ENCODE measurements around the gene BBOX1.
"Not testable (repeated sequence)": the region's sequence is repeated elsewhere in the genome, so short reads cannot be mapped to it uniquely, and the experiment has no call there.

The BBOX1 gene

DNA sequence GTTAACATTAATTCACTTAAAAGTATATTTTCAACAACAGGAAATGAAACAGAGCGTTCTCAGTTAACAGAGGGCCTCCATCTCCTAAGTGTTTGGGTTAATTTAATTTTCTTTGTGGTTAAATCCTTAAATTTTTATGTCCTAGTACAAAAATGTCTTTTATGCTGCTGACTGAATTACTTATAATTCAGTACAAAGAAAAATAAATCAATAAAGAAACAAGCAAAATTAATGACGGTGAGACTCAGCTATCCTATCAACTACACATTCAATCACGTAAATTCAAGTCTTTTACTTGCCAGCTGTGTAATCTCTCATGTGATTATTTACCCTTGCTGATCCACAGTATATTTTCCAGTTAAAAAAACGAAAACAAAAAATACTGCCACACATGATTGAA, 81.4 kb downstream of the BBOX1 start:
- Histone ChIP-seq H3K27me3 (replicated peaks; ENCODE audit: control insufficient read depth, insufficient read depth, low read length) (no peaks in the 10 kb centered on the region), H3K4me3 (replicated peaks; ENCODE audit: low read depth, low read length) (no peak overlapping the region), H3K36me3 (ENCODE audit: control insufficient read depth, insufficient read depth, low read length) (no peaks in the 10 kb centered on the region)
- TF ChIP-seq, protein P1, sequence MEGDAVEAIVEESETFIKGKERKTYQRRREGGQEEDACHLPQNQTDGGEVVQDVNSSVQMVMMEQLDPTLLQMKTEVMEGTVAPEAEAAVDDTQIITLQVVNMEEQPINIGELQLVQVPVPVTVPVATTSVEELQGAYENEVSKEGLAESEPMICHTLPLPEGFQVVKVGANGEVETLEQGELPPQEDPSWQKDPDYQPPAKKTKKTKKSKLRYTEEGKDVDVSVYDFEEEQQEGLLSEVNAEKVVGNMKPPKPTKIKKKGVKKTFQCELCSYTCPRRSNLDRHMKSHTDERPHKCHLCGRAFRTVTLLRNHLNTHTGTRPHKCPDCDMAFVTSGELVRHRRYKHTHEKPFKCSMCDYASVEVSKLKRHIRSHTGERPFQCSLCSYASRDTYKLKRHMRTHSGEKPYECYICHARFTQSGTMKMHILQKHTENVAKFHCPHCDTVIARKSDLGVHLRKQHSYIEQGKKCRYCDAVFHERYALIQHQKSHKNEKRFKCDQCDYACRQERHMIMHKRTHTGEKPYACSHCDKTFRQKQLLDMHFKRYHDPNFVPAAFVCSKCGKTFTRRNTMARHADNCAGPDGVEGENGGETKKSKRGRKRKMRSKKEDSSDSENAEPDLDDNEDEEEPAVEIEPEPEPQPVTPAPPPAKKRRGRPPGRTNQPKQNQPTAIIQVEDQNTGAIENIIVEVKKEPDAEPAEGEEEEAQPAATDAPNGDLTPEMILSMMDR (IDR thresholded peaks at IDR 0.05; ENCODE audit: insufficient read depth, low read length, poor library complexity, severe bottlenecking): no peak
- no peak for DNase-seq (ENCODE audit: extremely low read depth, insufficient read length)

DNA sequence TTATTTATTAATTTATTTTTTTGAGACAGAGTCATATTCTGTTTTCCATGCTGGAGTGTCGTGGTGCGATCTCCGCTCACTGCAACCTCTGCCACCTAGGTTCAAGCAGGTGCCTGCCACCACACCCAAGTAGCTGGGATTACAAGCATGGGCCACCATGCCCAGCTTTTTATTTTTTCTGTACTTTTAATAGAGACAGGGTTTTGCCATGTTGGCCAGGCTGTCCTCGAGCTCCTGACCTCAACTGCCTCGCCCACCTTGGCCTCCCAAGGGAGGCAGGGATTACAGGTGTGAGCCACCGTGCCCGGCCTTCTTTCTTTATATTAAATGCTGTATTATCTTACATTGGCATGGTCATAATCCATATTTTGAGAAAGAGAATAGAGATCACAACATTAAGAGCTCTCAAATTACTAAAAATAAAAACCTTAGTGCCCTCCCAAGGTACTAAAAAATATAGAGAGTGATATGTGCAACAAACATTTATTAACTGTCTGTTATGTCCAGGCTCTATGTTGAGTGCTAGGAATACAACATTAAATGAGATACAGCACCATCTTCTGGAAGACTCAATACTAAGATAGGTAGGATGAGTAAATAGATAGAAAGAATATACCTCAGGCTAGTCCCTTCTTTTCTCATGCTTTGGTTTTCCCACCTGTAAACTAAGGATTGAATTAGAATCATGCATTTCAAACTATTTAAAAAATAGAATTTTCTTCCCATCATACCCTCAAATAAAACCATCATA, 84.1 kb downstream of the BBOX1 start:
- H3K36me3 ChIP-seq (ENCODE audit: control insufficient read depth, insufficient read depth, low read length): no peaks in the 10 kb centered on the region
- H3K4me3 ChIP-seq (replicated peaks; ENCODE audit: low read depth, low read length): no peak overlapping the region
- H3K27me3 ChIP-seq (replicated peaks; ENCODE audit: control insufficient read depth, insufficient read depth, low read length): no peaks in the 10 kb centered on the region
- no peak for DNase-seq (ENCODE audit: extremely low read depth, insufficient read length)
- TF ChIP-seq, protein P1 (IDR thresholded peaks at IDR 0.05; ENCODE audit: insufficient read depth, low read length, poor library complexity, severe bottlenecking): peak; percentile 2

DNA sequence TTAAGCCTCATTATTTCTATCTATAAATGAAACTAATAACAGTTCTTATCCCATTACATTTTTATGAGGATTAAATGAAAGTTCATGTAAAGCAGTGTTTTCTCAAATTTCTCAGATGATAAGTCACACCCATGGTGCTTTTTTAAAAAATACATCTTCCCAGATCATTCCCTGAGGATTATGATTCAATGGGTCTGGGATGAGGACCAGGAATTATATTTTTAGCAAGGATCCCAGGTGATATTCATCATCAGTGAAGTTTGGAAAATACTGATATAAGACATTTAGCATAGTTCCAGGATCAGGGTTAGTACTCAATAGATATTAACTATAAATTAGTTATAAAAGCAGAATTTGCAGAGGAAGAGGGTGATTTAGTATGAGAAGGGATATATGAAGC, 89.1 kb downstream of the BBOX1 start:
- TF ChIP-seq, protein P1 (IDR thresholded peaks at IDR 0.05; ENCODE audit: insufficient read depth, low read length, poor library complexity, severe bottlenecking): no peak
- no peak for DNase-seq (ENCODE audit: extremely low read depth, insufficient read length)
- H3K36me3 ChIP-seq (ENCODE audit: control insufficient read depth, insufficient read depth, low read length): no peaks in the 10 kb centered on the region
- no peak overlapping the region for H3K4me3 ChIP-seq (replicated peaks; ENCODE audit: low read depth, low read length)
- no peaks in the 10 kb centered on the region for H3K27me3 ChIP-seq (replicated peaks; ENCODE audit: control insufficient read depth, insufficient read depth, low read length)

GRCh38 chr11:27130806-27131205, 90.2 kb downstream of the BBOX1 start:
- TF ChIP-seq, protein P1 (IDR thresholded peaks at IDR 0.05; ENCODE audit: insufficient read depth, low read length, poor library complexity, severe bottlenecking): no peak
- Histone ChIP-seq H3K36me3 (ENCODE audit: control insufficient read depth, insufficient read depth, low read length) (no peaks in the 10 kb centered on the region), H3K27me3 (replicated peaks; ENCODE audit: control insufficient read depth, insufficient read depth, low read length) (no peaks in the 10 kb centered on the region), H3K4me3 (replicated peaks; ENCODE audit: low read depth, low read length) (no peak overlapping the region)
- no peak for DNase-seq (ENCODE audit: extremely low read depth, insufficient read length)

DNA sequence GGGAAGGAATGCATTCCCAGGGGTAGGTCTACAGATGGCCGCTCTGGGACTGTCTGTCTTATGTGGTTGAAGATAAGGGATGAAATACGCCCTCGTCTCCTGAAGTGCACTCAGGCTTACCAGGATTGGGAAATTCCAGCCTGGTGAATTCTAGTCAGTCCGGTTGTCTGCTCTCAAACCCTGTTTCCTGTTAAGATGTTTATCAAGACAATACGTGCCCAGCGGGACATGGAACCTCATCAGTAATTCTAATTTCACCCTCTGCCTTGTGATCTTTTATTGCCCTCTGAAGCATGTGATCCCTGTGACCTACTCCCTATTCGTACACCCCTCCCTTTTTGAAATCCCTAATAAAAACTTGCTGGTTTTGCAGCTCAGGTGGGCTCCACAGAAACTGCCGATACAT, 95.3 kb downstream of the BBOX1 start:
- not testable (repeated sequence) for DNase-seq (ENCODE audit: extremely low read depth, insufficient read length); H3K4me3 ChIP-seq (replicated peaks; ENCODE audit: low read depth, low read length); H3K36me3 ChIP-seq (ENCODE audit: control insufficient read depth, insufficient read depth, low read length); H3K27me3 ChIP-seq (replicated peaks; ENCODE audit: control insufficient read depth, insufficient read depth, low read length)

DNA sequence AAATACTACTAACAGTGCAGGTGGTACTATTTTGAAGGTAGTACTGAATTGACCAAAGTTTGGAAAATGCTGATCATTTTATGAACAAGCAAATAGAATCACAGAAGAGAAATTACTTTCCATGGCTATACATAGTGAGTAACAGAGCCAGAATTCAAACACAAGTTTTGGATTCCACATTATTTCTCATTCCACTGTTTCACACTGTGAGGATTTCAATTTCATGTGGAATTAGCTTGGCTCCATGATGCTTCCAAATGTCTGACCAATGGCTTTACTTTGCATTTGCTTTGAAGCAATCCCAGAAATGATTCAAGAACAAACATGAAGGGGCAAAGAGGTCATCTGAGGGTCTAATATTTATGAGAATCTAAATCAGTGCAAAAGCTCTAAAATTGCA, 98.1 kb downstream of the BBOX1 start:
- no peak overlapping the region for H3K4me3 ChIP-seq (replicated peaks; ENCODE audit: low read depth, low read length)
- TF ChIP-seq, protein P1 (IDR thresholded peaks at IDR 0.05; ENCODE audit: insufficient read depth, low read length, poor library complexity, severe bottlenecking): no peak
- H3K36me3 ChIP-seq (ENCODE audit: control insufficient read depth, insufficient read depth, low read length): no peaks in the 10 kb centered on the region
- no peaks in the 10 kb centered on the region for H3K27me3 ChIP-seq (replicated peaks; ENCODE audit: control insufficient read depth, insufficient read depth, low read length)
- no peak for DNase-seq (ENCODE audit: extremely low read depth, insufficient read length)
